NCI-H1694 (cell line): ENCODE data around the gene MRPL43.

Experiments used
- DNase-seq: peaks from one replicate; lab custom pipeline; 2025; lab: John Stamatoyannopoulos, UW

The MRPL43 gene

DNA sequence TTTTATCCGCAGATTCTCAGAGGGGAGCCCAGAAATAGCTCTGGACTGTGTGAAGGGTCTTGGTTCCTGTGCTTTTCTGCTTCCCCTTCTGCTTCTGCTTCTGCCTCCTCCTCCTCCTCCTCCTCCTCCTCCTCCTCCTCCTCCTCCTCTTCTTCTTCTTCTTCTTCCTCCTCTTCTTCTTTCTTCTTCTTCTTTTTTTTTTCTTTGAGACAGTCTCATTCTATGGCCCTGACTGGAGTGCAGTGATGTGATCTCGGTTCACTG lies 32.1 kb upstream of the MRPL43 start:
- no peak for DNase-seq

DNA sequence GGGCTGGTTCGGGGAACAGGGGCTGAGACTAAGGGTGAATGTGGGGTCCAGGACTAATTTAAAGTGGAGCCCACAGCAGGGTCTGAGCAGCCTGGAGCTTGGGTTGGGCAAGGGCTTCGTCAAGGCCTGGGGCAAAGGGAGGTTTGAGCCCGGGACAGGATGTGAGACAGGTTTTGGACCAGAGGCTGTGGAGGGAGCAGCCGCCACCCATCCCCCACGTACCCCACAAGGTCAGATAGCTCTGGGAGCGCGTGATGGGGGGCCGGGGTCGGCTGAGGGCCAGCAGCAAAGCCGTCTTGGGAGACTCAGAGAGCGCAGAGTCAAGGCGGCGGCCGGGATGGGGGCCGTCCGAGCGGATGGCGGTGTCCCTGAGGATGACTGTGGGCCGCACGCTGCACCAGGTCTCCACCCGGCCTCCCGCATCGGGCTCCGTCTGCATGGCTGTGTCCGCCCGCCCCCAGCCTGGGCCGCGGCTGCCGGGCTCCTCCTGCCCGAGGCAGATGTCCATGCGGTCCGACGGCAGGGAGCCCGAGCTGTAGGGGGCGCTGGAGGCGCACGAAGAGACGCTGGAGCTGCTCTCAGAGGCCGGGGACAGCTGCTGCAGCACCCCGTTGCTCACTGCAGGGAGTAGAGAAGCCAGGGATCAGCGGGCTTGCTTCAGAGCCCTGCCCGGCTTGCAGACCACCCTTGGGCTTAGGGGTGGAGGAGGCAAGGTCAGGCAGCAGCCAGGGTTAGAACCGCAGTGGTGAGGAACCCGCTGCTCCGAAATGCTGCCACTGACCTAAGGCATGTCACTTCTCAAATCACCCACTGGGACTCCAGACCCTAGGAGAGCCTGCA lies 31.5 kb upstream of the MRPL43 start:
- peak; percentile 72 for DNase-seq

DNA sequence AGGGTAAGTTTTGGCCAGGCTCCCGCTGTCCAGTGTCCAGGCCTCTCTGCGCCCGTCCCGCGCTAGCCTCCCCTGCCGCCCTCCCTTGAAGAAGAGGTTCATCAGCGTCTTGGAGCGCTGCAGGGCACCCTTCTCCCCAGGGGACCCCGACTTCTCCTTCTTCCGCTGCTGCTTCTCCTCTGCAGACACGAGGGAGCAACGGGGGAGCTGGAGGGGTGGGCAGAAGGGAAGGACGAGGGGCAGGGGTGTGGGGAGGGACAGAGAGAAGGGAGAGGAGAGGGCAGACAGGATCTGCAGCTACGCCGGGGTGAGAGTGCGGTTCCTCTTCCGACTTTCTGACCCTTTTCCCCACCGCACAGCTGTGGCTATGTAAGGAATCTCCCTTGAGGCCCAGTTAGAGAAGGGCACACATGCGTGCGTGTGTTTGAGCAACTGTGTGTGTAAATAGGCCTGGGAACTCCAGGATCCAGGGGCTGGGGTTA lies 30.9 kb upstream of the MRPL43 start:
- no peak for DNase-seq

DNA sequence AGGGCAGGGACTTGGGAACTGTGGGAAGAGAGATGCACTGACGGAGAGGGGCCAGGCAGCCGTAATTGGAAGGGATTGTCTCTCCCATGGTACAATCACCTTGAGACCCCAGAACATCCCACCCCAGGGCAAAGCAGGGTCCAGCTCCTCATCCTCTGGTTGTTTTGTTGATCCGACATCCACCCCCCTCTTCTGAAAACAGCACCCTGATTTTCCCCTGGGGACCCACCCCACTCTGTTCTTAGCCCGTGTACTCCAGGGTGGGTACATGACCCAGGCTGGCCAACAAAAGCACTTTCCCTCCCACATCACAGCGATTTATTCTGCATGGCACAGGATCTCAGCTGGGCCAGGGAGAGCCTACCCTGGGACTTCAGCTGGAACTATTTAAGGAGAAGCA lies 29.5 kb upstream of the MRPL43 start:
- DNase-seq: no peak

DNA sequence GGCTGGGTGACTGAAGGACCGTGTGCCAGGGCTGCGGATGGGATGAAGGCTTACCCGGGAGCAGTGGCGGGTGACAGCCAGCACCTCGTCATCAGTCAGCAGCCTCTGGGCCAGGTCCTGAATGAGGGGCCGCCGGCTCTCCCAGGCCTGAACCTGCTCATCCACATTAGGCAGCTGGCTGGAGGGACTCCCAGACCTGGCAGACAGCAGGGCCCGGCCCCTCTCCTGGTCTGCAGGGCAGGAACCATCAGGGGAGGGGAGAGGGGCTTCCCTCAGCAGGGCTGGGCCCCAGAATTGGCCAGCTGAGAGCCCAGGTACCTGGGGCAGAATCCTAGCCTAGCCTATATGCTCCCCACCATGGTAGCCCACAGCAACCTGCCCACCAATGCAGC lies 28.3 kb upstream of the MRPL43 start:
- no peak for DNase-seq

DNA sequence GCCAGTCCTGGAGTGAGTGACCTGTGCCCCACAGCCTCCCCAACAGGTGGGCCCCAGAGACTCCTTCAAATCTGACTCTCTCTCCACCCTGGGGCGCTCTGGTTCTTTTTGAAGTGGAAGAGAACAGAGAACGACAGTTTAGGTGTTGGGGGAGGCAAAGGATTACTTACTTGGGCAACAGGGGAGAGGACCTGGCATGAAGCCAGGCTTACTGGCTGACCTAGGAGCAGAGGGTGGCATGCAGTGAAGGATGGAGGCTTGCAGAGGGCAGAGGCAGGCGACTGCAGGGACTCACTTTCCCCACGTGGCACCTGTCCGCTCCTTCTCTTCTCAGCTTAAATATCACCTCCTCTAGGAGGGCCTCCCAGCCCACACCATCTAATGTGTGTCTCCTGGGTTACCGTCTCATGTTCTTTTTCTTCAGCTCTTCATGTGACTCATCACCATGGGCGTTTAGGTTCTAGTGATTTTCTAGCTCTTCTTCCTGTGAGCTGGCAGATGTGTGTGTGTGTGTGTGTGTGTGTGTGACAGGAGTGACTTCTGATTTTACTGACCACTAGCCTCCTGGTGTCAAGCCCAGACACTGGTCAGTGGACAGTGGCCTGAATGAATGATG lies 27.8 kb upstream of the MRPL43 start:
- no peak for DNase-seq

DNA sequence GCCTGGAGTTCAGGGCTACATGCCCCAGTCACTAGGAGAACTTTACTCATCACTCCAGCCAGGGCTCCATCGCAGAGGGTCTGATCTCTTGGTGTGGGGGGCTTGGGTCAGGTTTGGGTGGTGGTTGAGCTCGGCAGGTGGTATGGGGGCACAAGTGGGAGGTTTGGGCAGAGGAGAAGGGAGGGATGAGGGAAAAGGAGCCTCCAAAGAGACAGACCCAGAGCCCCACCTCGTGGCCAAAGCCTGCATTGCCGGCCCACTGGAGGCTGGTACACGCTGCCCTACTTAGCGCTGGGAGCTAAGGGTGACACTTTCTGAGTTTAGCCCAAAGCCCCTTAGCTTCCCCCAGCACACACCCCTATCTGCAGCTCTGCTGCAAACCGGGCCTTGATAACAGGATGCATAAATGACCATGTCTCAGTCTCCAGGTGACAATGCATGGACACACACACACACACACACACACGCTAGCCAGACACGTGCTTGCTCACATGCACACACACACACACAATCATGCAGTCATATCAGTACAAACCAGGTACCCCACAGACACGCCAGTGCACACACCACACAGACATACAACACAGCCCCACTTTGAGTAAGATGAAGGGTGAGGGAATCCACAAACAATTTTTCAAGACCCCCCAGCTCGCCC lies 27.1 kb upstream of the MRPL43 start:
- DNase-seq: peak; percentile 21

DNA sequence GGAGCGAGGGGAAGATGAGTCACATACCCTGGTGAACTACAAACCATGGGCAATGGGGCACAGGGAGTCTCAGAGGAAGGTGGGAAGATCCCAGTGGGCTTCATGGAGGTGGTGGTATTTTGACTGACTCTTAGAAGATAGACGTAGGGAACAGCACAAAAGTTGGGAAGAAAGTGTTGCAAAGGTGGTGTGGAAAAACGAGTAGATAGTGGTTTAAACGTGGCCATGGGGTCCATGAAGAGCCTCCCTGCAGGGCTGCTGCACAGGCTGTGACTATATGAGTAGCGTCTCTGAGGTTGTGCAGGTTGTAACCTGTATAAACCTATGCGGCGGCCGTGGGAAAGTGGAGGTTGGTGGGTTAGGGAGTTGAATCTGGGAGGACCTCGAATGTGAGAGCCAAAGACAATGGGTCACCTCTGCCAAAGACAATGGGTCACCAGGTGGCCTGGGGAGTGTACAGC lies 26.1 kb upstream of the MRPL43 start:
- no peak for DNase-seq

DNA sequence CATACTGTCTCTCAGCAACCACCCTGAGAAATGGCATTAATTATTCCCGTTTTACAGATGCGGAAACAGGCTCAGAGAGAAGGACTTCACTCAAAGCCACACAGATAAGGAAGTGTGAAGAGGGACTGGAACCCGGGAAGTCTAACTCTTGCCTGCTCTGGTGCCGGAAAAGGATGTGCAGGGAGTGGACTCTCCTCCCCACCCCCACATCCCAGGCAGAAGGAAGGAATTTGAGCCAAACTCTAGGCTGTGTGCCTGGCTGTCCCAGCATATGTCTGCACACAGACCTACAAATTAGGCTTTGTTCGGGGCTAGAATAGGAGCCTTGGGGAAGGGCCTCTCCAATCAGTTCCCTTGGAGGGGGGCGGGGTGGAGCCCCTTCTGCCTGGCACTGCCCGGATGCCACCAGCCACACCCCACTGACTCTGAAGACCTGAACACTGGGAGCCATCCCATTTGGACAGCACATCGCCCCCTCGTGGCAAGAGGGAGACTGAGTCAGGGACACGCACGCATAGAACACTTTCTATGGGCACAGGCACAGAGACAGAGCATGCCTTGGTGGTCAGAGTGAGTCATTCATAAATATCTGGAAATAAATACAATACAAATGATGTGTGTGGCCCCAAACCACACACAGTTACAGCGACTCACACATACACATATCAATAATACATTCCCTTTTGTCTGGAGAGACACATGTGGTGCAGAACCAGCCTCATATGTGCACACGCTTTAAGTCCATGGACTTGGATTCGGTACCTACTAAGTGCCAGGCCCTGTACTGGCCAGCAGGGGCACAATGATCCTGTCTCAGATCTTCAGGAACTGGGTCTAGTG lies 25.4 kb upstream of the MRPL43 start:
- peak; percentile 75 for DNase-seq

DNA sequence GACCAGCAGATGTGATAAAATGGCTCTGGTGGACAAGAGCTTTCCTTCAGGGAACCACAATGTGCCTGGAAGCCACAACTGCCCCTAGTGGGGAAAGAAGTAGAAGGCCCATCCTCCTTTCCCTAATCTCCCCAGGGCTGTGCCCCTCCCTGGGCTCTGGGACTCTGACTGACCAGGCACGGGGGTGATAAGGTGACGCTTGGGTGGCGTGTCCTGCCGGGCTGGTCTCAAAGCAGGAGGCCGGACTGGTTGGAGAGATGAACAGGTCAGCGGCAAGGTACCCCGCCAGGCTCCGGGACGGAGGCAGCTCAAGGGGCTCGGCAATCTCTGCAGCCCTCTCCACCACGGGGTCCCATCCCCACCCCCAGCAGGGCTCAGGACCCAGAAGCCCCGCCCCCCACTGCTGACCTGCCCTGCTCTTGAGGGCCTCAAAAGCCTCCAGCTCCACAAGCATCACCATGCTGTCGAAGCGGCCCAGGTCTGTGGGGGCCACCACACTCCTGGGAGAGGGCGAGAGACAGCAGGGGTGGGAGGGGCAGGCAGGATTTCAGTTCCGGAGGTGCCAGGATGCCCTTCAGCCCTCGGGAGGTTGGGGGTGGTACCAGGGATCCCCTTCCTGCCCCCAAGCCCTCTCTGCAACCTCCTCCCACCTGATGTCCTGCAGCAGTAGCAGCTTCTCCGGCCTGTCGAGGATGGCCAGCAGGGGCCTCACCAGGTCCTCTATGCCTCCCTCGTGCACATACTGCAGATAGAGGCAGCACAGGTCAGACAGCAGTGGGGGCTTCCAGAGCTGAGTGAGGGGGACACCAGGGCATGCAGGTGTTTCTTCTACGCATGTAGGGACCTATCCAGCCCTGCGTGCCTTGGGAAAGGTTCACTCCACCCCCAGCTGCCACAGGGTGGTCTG lies 24.5 kb upstream of the MRPL43 start:
- DNase-seq: no peak

DNA sequence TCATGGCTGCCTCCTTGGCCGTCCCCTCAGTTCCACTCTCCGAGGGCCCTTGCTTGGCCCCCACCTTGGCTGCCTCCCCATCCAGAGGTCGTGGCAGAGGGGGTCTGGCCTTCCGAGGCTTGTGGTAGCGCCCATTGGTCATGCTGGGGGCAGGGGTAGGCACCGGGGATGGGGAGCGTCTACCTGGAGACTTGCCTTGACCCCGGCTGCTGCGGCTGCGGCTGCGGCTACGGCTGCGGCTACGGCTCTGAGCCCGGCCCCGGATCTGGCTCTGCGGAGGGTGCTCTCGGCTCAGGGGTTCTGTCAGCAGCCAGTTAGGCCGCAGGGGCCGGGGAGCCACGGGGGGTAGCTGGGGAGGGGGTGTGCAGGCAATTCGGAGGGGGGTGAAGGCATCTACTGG lies 23.0 kb upstream of the MRPL43 start:
- DNase-seq: no peak

DNA sequence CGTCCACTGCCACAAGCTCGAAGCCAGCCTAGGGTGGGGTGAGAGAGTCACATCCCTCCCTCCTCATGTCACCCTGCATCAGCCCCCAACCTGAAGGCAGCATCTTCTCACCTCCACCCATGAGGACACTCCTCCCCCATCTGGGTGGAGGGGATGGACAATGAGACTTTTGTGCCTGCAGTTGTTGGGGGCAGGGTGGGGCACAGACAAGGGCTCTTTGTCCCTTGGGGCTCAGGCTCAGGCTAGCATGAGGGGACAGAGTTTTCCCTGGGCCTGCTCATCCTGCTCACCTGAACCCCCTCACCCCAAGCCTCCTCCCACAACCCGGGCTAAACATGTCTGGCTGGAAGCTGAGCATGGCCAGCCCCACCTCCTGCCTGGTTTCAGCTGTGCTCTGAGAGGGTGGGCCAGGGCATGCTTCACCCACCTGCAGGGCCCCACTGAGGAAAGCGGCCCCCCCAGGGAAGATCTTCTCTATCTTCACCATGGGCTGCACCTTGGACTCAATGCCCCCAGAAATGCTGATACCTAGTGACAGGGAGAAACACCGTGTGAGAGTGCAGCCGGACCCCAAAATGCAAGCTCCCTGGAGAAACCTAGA lies 21.6 kb upstream of the MRPL43 start:
- DNase-seq: no peak

DNA sequence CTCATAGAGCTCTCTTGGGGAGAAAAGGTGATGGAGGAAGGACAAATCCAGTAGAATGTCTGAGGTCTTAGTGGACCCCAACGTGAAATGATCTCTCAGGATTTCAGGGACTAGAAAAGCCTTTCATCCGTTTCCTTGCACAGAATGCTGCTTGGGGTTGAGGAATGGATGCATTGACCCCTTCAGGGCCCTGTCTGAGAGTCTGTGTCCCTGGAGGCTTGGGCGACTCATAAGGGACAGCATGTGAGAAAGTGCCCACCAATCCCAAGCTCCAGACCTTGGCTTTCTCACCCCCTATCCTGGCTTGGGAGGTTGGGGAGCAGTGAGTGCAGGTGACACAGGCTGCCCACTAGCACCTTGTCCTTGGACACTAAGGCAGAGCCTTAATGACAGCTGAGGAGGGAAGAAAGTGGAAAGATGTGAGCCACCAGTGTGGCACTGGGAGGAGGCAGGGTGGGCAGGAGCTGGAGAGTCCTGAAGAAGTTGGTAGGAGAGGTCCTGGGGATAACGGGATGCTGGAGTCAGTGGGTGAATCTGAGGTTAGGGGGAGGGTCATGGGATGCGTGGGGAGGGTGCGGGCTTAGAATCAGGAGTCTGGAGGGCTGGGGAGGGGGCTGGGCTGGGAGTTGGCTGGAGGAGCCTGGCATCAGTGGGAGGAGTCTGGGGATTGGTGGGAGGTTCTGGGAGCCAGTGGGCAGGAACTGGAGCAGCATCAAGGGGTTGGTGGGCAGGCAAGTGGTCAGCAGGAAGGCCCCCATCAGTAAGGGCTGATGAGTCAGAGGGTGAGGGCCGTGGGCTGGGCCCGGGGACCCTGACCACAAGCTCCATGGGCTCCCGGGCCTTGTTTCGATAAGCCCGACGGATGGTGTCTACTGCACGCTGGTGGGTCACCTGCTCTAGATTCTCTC lies 20.9 kb upstream of the MRPL43 start:
- no peak for DNase-seq

DNA sequence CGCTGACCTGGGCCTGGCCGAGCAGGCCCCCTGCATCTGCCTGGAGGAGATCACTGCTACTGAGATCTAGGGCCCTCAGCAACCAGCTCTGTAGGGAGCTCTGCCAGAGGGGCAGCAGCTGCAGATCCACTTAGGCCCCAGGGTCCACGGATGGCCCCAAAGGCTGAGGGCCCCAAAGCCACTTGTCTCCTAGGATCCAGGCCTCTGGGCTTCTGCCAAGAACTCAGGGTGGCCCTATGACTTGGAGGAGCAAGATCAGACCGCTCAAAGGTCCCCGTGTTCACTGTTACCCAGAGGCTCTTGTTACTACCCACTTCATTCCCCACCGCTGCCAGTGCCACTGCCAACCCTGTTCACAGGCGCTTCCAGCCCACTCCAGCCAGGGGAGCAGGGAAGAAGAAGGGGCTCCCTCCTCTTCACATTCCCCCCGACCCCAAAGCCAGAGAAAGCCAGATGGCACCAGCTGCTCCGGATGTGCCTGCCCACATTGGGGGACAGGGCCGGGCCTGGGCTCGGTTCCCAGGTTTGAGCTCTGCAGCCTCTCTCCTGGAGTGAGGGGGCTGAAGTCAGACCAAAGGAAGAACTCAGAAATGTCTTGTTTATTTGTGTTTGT lies 19.9 kb upstream of the MRPL43 start:
- no peak for DNase-seq

DNA sequence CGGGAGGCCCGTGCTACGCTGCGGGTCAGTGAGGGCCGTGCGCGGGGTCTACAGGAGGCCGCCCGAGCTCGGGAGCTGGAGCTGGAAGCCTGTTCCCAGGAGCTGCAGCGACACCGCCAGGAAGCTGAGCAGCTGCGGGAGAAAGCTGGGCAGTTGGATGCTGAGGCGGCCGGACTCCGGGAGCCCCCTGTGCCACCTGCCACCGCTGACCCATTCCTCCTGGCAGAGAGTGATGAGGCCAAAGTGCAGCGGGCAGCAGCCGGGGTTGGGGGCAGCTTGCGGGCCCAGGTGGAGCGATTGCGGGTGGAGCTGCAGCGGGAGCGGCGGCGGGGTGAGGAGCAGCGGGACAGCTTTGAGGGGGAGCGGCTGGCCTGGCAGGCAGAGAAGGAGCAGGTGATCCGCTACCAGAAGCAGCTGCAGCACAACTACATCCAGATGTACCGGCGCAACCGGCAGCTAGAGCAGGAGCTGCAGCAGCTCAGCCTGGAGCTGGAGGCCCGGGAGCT lies 19.3 kb upstream of the MRPL43 start:
- DNase-seq: no peak

DNA sequence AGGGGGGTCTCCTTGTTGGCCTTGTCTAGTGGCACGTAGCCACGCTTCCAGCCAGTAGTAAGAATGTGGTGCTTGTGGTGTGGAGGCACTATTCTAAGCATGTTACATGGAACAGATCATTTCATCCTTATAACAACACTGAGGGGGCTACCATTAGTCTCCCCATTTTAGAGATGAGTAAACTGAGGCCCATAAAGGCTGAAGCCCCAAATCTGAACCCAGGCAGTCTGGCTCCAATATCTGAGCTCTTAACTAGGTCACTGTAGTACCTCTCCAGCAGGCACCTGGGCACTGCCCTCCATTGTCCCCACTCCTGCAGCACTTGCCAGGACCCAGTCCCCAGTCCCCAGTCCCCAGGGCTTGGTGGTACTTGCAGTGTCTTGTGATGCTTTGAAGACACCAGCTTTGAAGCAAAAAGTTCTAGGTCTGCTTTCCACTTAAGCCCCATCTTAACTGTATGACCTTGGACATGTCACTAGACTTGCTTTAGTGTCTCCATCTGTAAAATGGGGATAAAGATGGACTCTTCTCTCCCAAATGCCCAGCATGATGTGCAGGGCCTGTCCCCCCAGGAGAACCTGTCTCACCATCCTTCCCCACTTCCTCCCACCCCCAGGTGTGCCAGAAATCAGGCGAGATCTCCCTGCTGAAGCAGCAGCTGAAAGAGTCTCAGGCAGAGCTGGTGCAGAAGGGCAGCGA lies 18.7 kb upstream of the MRPL43 start:
- DNase-seq: no peak

DNA sequence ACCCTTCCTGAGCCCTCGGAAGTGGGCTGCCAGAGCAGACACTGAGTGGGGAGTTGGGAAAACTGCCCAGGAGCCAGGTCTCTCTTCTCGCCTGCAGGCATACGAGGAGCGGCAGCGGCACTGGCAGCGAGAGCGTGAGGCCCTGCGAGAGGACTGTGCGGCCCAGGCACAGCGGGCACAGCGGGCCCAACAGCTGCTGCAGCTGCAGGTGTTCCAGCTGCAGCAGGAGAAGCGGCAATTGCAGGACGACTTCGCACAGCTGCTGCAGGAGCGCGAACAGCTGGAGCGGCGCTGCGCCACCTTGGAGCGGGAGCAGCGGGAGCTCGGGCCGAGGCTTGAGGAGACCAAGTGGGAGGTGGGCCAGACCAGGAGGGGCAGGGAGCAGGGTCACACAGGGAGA lies 18.1 kb upstream of the MRPL43 start:
- DNase-seq: no peak

DNA sequence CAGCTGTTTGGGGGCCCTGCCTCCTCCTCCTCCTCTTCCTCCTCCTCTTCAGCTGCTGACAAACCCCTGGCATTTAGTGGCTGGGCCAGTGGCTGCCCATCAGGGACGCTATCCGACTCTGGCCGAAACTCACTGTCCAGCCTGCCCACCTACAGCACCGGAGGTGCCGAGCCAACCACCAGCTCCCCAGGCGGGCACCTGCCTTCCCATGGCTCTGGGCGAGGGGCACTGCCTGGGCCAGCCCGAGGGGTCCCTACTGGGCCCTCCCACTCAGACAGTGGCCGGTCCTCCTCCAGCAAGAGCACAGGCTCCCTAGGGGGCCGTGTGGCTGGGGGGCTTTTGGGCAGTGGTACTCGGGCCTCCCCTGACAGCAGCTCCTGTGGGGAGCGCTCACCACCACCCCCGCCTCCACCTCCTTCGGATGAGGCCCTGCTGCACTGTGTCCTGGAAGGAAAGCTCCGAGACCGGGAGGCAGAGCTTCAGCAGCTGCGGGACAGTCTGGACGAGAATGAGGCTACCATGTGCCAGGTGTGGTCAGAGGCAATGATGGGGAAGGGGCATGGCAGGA lies 16.4 kb upstream of the MRPL43 start:
- DNase-seq: no peak
